Kidney capillary endothelial cell (primary cell): ENCODE measurements around the gene SAMM50.
"Not testable (repeated sequence)": the region's sequence is repeated elsewhere in the genome, so short reads cannot be mapped to it uniquely, and the experiment has no call there.

Experiments
- DNase-seq: peaks from one replicate; pipeline ENCODE4 v3.0.0-alpha.2; 2018; ENCODE audit warnings: low spot score

Gene SAMM50

GRCh38 chr22:44000123-44000522, 44.9 kb downstream of the SAMM50 start:
- DNase-seq, result no peak

GRCh38 chr22:44001521-44001920, 46.3 kb downstream of the SAMM50 start:
- no peak for DNase-seq

GRCh38 chr22:44002324-44002723, 47.1 kb downstream of the SAMM50 start:
- no peak for DNase-seq

GRCh38 chr22:44002997-44003396, 47.8 kb downstream of the SAMM50 start:
- DNase-seq, result no peak

GRCh38 chr22:44003405-44004103, 48.3 kb downstream of the SAMM50 start:
- no peak for DNase-seq

- no peak for DNase-seq
Observed at GRCh38 chr22:44004104-44004460, 48.8 kb downstream of the SAMM50 start.

- DNase-seq, result no peak
Observed at GRCh38 chr22:44005524-44005923, 50.3 kb downstream of the SAMM50 start.

- DNase-seq, result no peak
Observed at GRCh38 chr22:44012162-44012561, 56.9 kb downstream of the SAMM50 start.

GRCh38 chr22:44012591-44012990, 57.3 kb downstream of the SAMM50 start:
- no peak for DNase-seq

GRCh38 chr22:44014241-44014640, 59.0 kb downstream of the SAMM50 start:
- no peak for DNase-seq

- not testable (repeated sequence) for DNase-seq
Observed at GRCh38 chr22:44016586-44016985, 61.3 kb downstream of the SAMM50 start.

GRCh38 chr22:44018594-44018993, 63.4 kb downstream of the SAMM50 start:
- no peak for DNase-seq

- no peak for DNase-seq
Observed at GRCh38 chr22:44019416-44019815, 64.2 kb downstream of the SAMM50 start.

- DNase-seq, result no peak
Observed at GRCh38 chr22:44019846-44020245, 64.6 kb downstream of the SAMM50 start.

GRCh38 chr22:44020981-44021380, 65.7 kb downstream of the SAMM50 start:
- DNase-seq, result peak; percentile 35

- DNase-seq, result peak; percentile 37
Observed at GRCh38 chr22:44023404-44024287, 68.4 kb downstream of the SAMM50 start.

- DNase-seq, result no peak
Observed at GRCh38 chr22:44024288-44024921, 69.2 kb downstream of the SAMM50 start, which contains the start of gene PARVB. TSS of gene PARVB (plus strand) at chr22:44024302. CDS start at chr22:44024340, 38 bp downstream.

GRCh38 chr22:44025171-44026065, 70.2 kb downstream of the SAMM50 start:
- DNase-seq, result peak; percentile 29

GRCh38 chr22:44026066-44026629, 70.9 kb downstream of the SAMM50 start:
- peak; percentile 66 for DNase-seq

- peak; percentile 96 for DNase-seq
Observed at GRCh38 chr22:44026630-44027511, 71.6 kb downstream of the SAMM50 start.
